ENCODE data around the gene BCAS1. TPM values are rescaled to one million over a fixed set of nuclear protein-coding genes. Genes with fewer than 3 reads are reported as not detected.

BCAS1 gene
- total RNA-seq, 1 experiment from 2014 or later = 3.1 TPM

GRCh38 chr20:53947501-53948195 is 122.7 kb downstream of the BCAS1 start:
- no peak overlapping the region for H3K4me3 ChIP-seq (ENCODE audit: low read depth in 2 of 2, low read length in 2 of 2)
- no peaks in the 10 kb centered on the region for H3K9me3 ChIP-seq (ENCODE audit: control insufficient read depth, insufficient read depth, low read depth, low read length)
- H3K36me3 ChIP-seq (ENCODE audit: control insufficient read depth, insufficient read depth, low read length) = no peaks in the 10 kb centered on the region
- H3K27me3 ChIP-seq (ENCODE audit: control insufficient read depth, insufficient read depth, low read length) = no peaks in the 10 kb centered on the region
- TF ChIP-seq CTCF (IDR thresholded peaks at IDR 0.05) (no peak), SIN3A (IDR thresholded peaks at IDR 0.05; ENCODE audit: borderline replicate concordance, insufficient read depth, low read depth, low read length) (no peak), POLR2AphosphoS5 (IDR thresholded peaks at IDR 0.05; ENCODE audit: low read depth, low read length) (no peak), TCF7L2 (IDR thresholded peaks at IDR 0.05; ENCODE audit: low read depth, low read length) (no peak), REST (IDR thresholded peaks at IDR 0.05; ENCODE audit: insufficient read depth in 1 of 2, low read depth in 2 of 2, low read length in 1 of 2) (no peak)
- ChIA-PET CTCF (no interaction called here), POLR2A (no interaction called here)
- DNase-seq (ENCODE audit: low read depth, low spot score) = no peak
- H3K27ac ChIP-seq (ENCODE audit: low read length) = peak overlapping the region; percentile 51
- in situ Hi-C loops (cut with HindIII; ENCODE audit: low pct_unique_long_range_greater_than_20kb, low sequenced_read_pairs) (no loop called here), intact Hi-C loops (cut with micrococcal nuclease; ENCODE audit: unreplicated experiment) (no loop called here)
- peaks cover 33% of the 10 kb centered on the region for H3K4me1 ChIP-seq (ENCODE audit: control insufficient read depth, insufficient read depth, low read length)
- no peak for ATAC-seq
- no TSS peak for BruUV-seq (replicated peaks)

- Histone ChIP-seq H3K27ac (ENCODE audit: low read length) (peak overlapping the region; percentile 65; the same call in 1 of the 2 replicates), H3K4me3 (ENCODE audit: low read depth in 2 of 2, low read length in 2 of 2) (no peak overlapping the region), H3K4me1 (ENCODE audit: control insufficient read depth, insufficient read depth, low read length) (peaks cover 49% of the 10 kb centered on the region), H3K27me3 (ENCODE audit: control insufficient read depth, insufficient read depth, low read length) (no peaks in the 10 kb centered on the region), H3K36me3 (ENCODE audit: control insufficient read depth, insufficient read depth, low read length) (no peaks in the 10 kb centered on the region), H3K9me3 (ENCODE audit: control insufficient read depth, insufficient read depth, low read depth, low read length) (no peaks in the 10 kb centered on the region)
- POLR2A ChIA-PET = no interaction called here
- intact Hi-C loops (cut with micrococcal nuclease; ENCODE audit: unreplicated experiment) (no loop called here), in situ Hi-C loops (cut with HindIII; ENCODE audit: low pct_unique_long_range_greater_than_20kb, low sequenced_read_pairs) (no loop called here)
- DNase-seq (ENCODE audit: low read depth, low spot score) (no peak), ATAC-seq (no peak)
- CTCF ChIA-PET = interaction anchor here (0.6 kb wide), 1 partner anchor 193 kb away, joined by 3 read pairs; no protein-coding TSS in a partner anchor
- no TSS peak for BruUV-seq (replicated peaks)
- TF ChIP-seq POLR2AphosphoS5 (IDR thresholded peaks at IDR 0.05; ENCODE audit: low read depth, low read length) (no peak), REST (IDR thresholded peaks at IDR 0.05; ENCODE audit: insufficient read depth in 1 of 2, low read depth in 2 of 2, low read length in 1 of 2) (no peak), TCF7L2 (IDR thresholded peaks at IDR 0.05; ENCODE audit: low read depth, low read length) (no peak), CTCF (IDR thresholded peaks at IDR 0.05) (no peak), SIN3A (IDR thresholded peaks at IDR 0.05; ENCODE audit: borderline replicate concordance, insufficient read depth, low read depth, low read length) (no peak)
Observed at GRCh38 chr20:53946106-53946505, 124.3 kb downstream of the BCAS1 start.

All from Panc1 (cell line).